ENCODE results near the gene GNAT2. TPM values are rescaled to one million over a fixed set of nuclear protein-coding genes. Genes with fewer than 3 reads are reported as not detected.

Gene GNAT2
- polyA plus RNA-seq, 1 experiment: 0.06 TPM

DNA sequence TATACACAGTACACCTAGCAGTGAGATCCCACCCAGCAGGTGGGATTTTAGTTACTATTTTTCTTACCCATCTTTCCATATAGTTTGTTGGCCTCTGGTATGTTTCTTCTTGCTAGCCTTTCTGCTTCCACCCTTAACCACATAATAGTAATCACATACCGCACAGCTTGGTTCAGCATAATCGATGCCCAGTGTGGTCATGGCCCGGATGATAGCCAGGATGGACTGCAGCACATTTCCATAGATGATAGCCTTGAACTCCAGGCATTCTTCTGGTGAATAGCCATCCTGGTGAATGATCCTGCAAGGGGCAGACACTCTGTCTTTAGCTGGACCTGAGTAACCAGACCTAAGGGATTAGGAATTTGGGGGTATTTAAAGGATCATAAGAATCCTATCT, 9.5 kb downstream of the GNAT2 start:
- H3K27me3 ChIP-seq (ENCODE audit: control insufficient read depth, insufficient read depth, low read length): no peaks in the 10 kb centered on the region
- H3K4me3 ChIP-seq (ENCODE audit: low read depth, low read length): no peak overlapping the region
- POLR2A ChIA-PET: interaction anchor here (1.0 kb wide), 1 partner anchor 11 kb away, joined by 3 read pairs; no protein-coding TSS in a partner anchor
- CTCF ChIA-PET: interaction anchor here (0.6 kb wide), 1 partner anchor 290 kb away, joined by 3 read pairs; no protein-coding TSS in a partner anchor
- H3K9me3 ChIP-seq (ENCODE audit: control insufficient read depth, insufficient read depth, low read length): no peaks in the 10 kb centered on the region
- TF ChIP-seq, protein P1, sequence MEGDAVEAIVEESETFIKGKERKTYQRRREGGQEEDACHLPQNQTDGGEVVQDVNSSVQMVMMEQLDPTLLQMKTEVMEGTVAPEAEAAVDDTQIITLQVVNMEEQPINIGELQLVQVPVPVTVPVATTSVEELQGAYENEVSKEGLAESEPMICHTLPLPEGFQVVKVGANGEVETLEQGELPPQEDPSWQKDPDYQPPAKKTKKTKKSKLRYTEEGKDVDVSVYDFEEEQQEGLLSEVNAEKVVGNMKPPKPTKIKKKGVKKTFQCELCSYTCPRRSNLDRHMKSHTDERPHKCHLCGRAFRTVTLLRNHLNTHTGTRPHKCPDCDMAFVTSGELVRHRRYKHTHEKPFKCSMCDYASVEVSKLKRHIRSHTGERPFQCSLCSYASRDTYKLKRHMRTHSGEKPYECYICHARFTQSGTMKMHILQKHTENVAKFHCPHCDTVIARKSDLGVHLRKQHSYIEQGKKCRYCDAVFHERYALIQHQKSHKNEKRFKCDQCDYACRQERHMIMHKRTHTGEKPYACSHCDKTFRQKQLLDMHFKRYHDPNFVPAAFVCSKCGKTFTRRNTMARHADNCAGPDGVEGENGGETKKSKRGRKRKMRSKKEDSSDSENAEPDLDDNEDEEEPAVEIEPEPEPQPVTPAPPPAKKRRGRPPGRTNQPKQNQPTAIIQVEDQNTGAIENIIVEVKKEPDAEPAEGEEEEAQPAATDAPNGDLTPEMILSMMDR (IDR thresholded peaks at IDR 0.05; ENCODE audit: low read depth, low read length): no peak
- H3K27ac ChIP-seq (ENCODE audit: low read depth, low read length): no peak overlapping the region
- no peak for DNase-seq (ENCODE audit: low read depth, low spot score)

DNA sequence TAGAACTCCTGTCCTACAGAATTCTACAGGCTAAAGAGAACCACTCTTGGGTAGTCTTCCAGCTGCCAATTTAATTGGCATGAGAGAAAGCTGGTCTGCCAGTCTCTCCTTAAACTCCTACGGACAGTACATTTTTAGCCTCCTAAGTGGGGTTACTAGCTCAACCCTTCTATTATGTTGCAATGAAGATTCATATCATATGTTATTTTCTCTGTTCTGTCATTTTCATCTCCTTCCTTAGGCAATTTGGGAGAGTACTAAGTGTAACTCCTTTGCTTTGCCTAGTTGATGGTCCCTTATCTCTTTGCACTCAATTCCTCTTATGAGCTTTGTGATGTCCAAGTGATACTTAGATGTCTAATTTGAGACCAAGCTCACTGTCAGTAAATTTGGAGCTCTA, 14.0 kb downstream of the GNAT2 start:
- Histone ChIP-seq H3K27me3 (ENCODE audit: control insufficient read depth, insufficient read depth, low read length) (no peaks in the 10 kb centered on the region), H3K4me3 (ENCODE audit: low read depth, low read length) (no peak overlapping the region), H3K27ac (ENCODE audit: low read depth, low read length) (no peak overlapping the region), H3K9me3 (ENCODE audit: control insufficient read depth, insufficient read depth, low read length) (no peaks in the 10 kb centered on the region)
- TF ChIP-seq, protein P1 (IDR thresholded peaks at IDR 0.05; ENCODE audit: low read depth, low read length): no peak
- DNase-seq (ENCODE audit: low read depth, low spot score): no peak
- ChIA-PET CTCF (interaction anchor here (1.1 to 2.0 kb wide), 3 partner anchors 35 to 115 kb away, joined by 4 to 5 read pairs (median 5); no protein-coding TSS in a partner anchor), POLR2A (interaction anchor here (0.6 kb wide), 1 partner anchor 41 kb away, joined by 5 read pairs; no protein-coding TSS in a partner anchor)

DNA sequence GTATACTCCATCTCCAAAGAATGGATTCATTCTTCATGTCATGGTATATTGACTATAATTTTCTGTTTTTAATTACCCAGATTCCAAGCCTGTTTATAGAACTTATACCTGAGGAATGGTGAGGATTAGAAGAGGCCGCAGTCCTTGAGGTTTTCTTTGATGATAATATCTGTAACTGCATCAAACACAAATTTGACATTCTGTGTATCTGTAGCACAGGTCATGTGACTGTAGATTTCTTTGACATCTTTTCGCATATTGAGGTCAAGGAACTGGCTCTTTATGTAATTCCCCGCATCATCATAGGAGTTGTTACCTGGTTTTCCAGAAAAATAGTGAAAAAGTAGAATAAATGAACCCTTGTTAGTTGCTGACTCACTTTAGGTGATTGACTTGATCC, 16.2 kb downstream of the GNAT2 start:
- no peaks in the 10 kb centered on the region for H3K9me3 ChIP-seq (ENCODE audit: control insufficient read depth, insufficient read depth, low read length)
- POLR2A ChIA-PET: no interaction called here
- no peak for DNase-seq (ENCODE audit: low read depth, low spot score)
- no peak overlapping the region for H3K4me3 ChIP-seq (ENCODE audit: low read depth, low read length)
- H3K27me3 ChIP-seq (ENCODE audit: control insufficient read depth, insufficient read depth, low read length): no peaks in the 10 kb centered on the region
- CTCF ChIA-PET: no interaction called here
- TF ChIP-seq, protein P1 (IDR thresholded peaks at IDR 0.05; ENCODE audit: low read depth, low read length): no peak
- no peak overlapping the region for H3K27ac ChIP-seq (ENCODE audit: low read depth, low read length)

DNA sequence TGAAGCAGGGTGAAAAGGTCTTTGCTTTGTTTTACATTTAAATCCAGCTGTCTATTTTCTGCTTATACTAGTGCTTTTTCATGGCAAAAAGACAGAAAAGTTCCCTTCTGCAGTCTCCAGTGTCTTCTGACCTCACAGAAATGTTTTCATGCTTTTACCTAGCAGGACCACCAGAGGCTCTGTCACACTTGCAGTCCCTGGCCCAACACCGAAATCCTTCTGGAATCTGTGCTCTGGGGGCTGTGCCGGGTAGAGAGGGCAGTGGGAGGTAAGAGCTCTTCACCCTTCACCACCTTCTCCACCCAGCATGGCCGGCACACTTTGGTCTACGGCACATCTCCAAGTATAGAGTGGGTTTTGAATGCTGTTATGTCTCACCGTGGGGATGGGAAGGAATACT, 20.8 kb downstream of the GNAT2 start:
- ChIA-PET CTCF (interaction anchor here (1.4 kb wide), 1 partner anchor 66 kb away, joined by 7 read pairs; no protein-coding TSS in a partner anchor), POLR2A (no interaction called here)
- no peak for DNase-seq (ENCODE audit: low read depth, low spot score)
- Histone ChIP-seq H3K27me3 (ENCODE audit: control insufficient read depth, insufficient read depth, low read length) (no peaks in the 10 kb centered on the region), H3K27ac (ENCODE audit: low read depth, low read length) (no peak overlapping the region), H3K9me3 (ENCODE audit: control insufficient read depth, insufficient read depth, low read length) (no peaks in the 10 kb centered on the region), H3K4me3 (ENCODE audit: low read depth, low read length) (no peak overlapping the region)
- TF ChIP-seq, protein P1 (IDR thresholded peaks at IDR 0.05; ENCODE audit: low read depth, low read length): peak; percentile 25

DNA sequence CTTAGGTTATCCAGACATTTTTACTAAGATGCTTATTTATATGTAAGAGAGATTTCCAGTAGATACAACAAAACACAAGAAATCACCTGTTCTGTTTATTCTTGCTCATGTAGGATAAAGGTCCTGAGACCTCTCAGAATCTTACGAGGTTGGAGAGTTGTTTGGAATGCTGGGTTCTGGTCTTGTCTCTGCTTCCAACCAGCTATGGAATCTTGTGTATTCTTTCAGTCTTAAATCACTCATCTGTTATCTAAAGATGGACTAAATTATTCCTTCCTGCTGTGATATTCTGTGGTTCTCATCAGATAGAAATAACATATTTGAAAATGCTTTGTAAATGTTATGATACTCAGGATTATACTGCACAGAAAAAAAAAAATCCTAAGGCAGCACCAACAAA, 21.3 kb downstream of the GNAT2 start:
- Histone ChIP-seq H3K27me3 (ENCODE audit: control insufficient read depth, insufficient read depth, low read length) (no peaks in the 10 kb centered on the region), H3K27ac (ENCODE audit: low read depth, low read length) (no peak overlapping the region), H3K9me3 (ENCODE audit: control insufficient read depth, insufficient read depth, low read length) (no peaks in the 10 kb centered on the region), H3K4me3 (ENCODE audit: low read depth, low read length) (no peak overlapping the region)
- ChIA-PET POLR2A (interaction anchor here (0.7 kb wide), 1 partner anchor 28 kb away, joined by 4 read pairs; no protein-coding TSS in a partner anchor), CTCF (interaction anchor here (1.1 to 1.4 kb wide), 2 partner anchors 52 to 66 kb away, joined by 4 to 7 read pairs; no protein-coding TSS in a partner anchor)
- DNase-seq (ENCODE audit: low read depth, low spot score): no peak
- TF ChIP-seq, protein P1 (IDR thresholded peaks at IDR 0.05; ENCODE audit: low read depth, low read length): no peak

Data from AG04450 (cell line).